GM12878 (cell line): ENCODE results near the gene B4GALT3. TPM values are rescaled to one million over a fixed set of nuclear protein-coding genes. Genes with fewer than 3 reads are reported as not detected.

Source experiments
- BCL3 ChIP-seq: IDR thresholded peaks from 2 replicates; pipeline ENCODE4 v1.6.1; 2011; ENCODE audit warnings: borderline replicate concordance, low read depth, mild to moderate bottlenecking, moderate library complexity, low read length; ENCODE audit not compliant: insufficient read depth, poor library complexity, severe bottlenecking
- BHLHE40 ChIP-seq, 2 experiments: fragments of 450-650 bp in 1 of 2; IDR thresholded peaks; 2 replicates each; pipeline ENCODE4 v1.6.1; 2011 to 2017; ENCODE audit warnings: low read depth in 2 of 2, borderline replicate concordance in 1 of 2, improper control_type of control experiment in 1 of 2, low read length in 1 of 2, mild to moderate bottlenecking in 1 of 2
- CHD2 ChIP-seq: IDR thresholded peaks from 2 replicates; pipeline ENCODE4 v1.6.1; 2011; ENCODE audit warnings: low read depth, low read length, improper control_type of control experiment, borderline replicate concordance
- E4F1 ChIP-seq: fragments of 450-650 bp; IDR thresholded peaks from 2 replicates; pipeline ENCODE4 v1.6.1; 2018; ENCODE audit warnings: borderline replicate concordance, mild to moderate bottlenecking; ENCODE audit not compliant: partially characterized antibody
- ETV6 ChIP-seq, 2 experiments: fragments of 450-650 bp in 1 of 2; IDR thresholded peaks in 1 of 2; conservative IDR thresholded peaks in 1 of 2; 2 replicates each; pipeline ENCODE4 v1.6.1; 2014; ENCODE audit warnings: antibody characterized with exemption in 1 of 2, borderline replicate concordance in 1 of 2, low read depth in 1 of 2, mild to moderate bottlenecking in 1 of 2, moderate library complexity in 1 of 2
- FOS ChIP-seq: IDR thresholded peaks from 3 replicates; pipeline ENCODE4 v1.6.1; 2011; ENCODE audit warnings: borderline replicate concordance; ENCODE audit not compliant: insufficient read length; ENCODE audit errors: extremely low read depth
- HCFC1 ChIP-seq: fragments of 150-350 bp; IDR thresholded peaks from 2 replicates; pipeline ENCODE4 v1.6.1; 2014; ENCODE audit warnings: low read length
- HDGF ChIP-seq: fragments of 450-650 bp; IDR thresholded peaks from 2 replicates; pipeline ENCODE4 v1.6.1; 2016; ENCODE audit warnings: antibody characterized with exemption
- MXI1 ChIP-seq: fragments of 150-350 bp; IDR thresholded peaks from 2 replicates; pipeline ENCODE4 v1.6.1; 2011; ENCODE audit warnings: low read depth, mild to moderate bottlenecking, inconsistent platforms, low read length, improper control_type of control experiment
- PBX3 ChIP-seq: IDR thresholded peaks from 2 replicates; pipeline ENCODE4 v1.6.1; 2011; ENCODE audit warnings: mild to moderate bottlenecking, low read depth, low read length, moderate library complexity; ENCODE audit not compliant: insufficient replicate concordance
- RBBP5 ChIP-seq: fragments of 200-600 bp; sonication (generic); conservative IDR thresholded peaks from 2 replicates; pipeline ENCODE4 v1.6.1; 2016
- RCOR1 ChIP-seq: conservative IDR thresholded peaks from 2 replicates; pipeline ENCODE4 v1.6.1; 2012; ENCODE audit warnings: low read depth, low read length, improper control_type of control experiment
- RELA ChIP-seq: fragments of 450-650 bp; IDR thresholded peaks from 2 replicates; pipeline ENCODE4 v1.8.0; 2014; ENCODE audit warnings: borderline replicate concordance; ENCODE audit not compliant: partially characterized antibody
- SREBF1 ChIP-seq: IDR thresholded peaks from 2 replicates; pipeline ENCODE4 v1.6.1; 2012; ENCODE audit warnings: mild to moderate bottlenecking, low read length
- SREBF2 ChIP-seq: IDR thresholded peaks from 2 replicates; pipeline ENCODE4 v1.6.1; 2012; ENCODE audit warnings: mild to moderate bottlenecking, low read length
- TAF1 ChIP-seq: IDR thresholded peaks from 2 replicates; pipeline ENCODE4 v1.6.1; 2011; ENCODE audit warnings: mild to moderate bottlenecking, low read depth, low read length, borderline replicate concordance
- YY1 ChIP-seq: IDR thresholded peaks from 2 replicates; pipeline ENCODE4 v1.6.1; 2011; ENCODE audit warnings: low read depth, mild to moderate bottlenecking, low read length
- ZBTB40 ChIP-seq: fragments of 450-650 bp; IDR thresholded peaks from 2 replicates; pipeline ENCODE4 v1.6.1; 2016; ENCODE audit warnings: mild to moderate bottlenecking, moderate library complexity, borderline replicate concordance
- ZNF384 ChIP-seq: IDR thresholded peaks from 2 replicates; pipeline ENCODE4 v1.6.1; 2012; ENCODE audit warnings: low read depth, mild to moderate bottlenecking, low read length, improper control_type of control experiment, borderline replicate concordance
- polyA plus RNA-seq, 11 experiments: library from polyadenylated mRNA; depleted of rRNA in 4 of 11; unstranded in 6 of 11; stranded (reverse) in 5 of 11; fragments of >200 nt; fragmentation: Nextera tagmentation in 4 of 11; fragmentation: Illumina TruSeq in 1 of 11; extraction: Ambion mirVana in 4 of 11; extraction: Trizol in 1 of 11; gene quantifications; 1 replicate in 1 of 11; 2 replicates in 10 of 11; pipeline versions ENCODE4 v1.2.1 to v1.2.3, GENCODE V29; 2011 to 2016; ENCODE audit warnings: inconsistent platforms in 2 of 11, missing spikeins in 2 of 11, low read depth in 1 of 11
- total RNA-seq, 4 experiments: library from RNA; depleted of rRNA in 3 of 4; stranded (reverse); fragments of >200 nt in 3 of 4; fragmentation: Illumina TruSeq in 1 of 4; extraction: Trizol in 1 of 4; gene quantifications; 2 replicates each; pipeline versions ENCODE4 v1.2.1 to v1.2.3, GENCODE V29; 2013 to 2021

The B4GALT3 gene
- total and polyA plus RNA-seq, 10 of the 15 experiments (the other 5 are each of a cell fraction or from before 2014, with no cell fraction given): 27.1 to 58.9 (median 42.6) TPM

GRCh38 chr1:161225534-161226319 is 48.4 kb upstream of the B4GALT3 start, which contains the start of gene TOMM40L (continued):
- TF ChIP-seq BCL3: no peak
- peak; percentile 13 for TF ChIP-seq RELA
- TF ChIP-seq MXI1: peak; percentile 91
- TF ChIP-seq BHLHE40 (IDR thresholded peaks at IDR 0.05; ENCODE audit: borderline replicate concordance in 1 of 2, low read depth in 2 of 2, low read length in 1 of 2): peak in 1 of 2 experiments; percentile 7; a peak in 1 of 4 replicates
- no peak for TF ChIP-seq SREBF2
- peak; percentile 100 for TF ChIP-seq YY1
- no peak for TF ChIP-seq E4F1
- peak; percentile 62 for TF ChIP-seq HDGF
- TF ChIP-seq SREBF1: no peak
- TF ChIP-seq ETV6 (conservative IDR thresholded peaks at IDR 0.05 in 1 of 2, IDR thresholded peaks at IDR 0.05 in 1 of 2; ENCODE audit: borderline replicate concordance in 1 of 2, low read depth in 1 of 2): no peak
- TF ChIP-seq HCFC1: peak; percentile 84
- TF ChIP-seq PBX3: peak; percentile 98
- no peak for TF ChIP-seq ZBTB40
- peak; percentile 84; the same call in 1 of the 2 replicates for TF ChIP-seq CHD2
- peak; percentile 66; the same call in 1 of the 2 replicates for TF ChIP-seq TAF1
- 0 out of 2 replicates have a peak, but pooled peaks have one; percentile 76 for TF ChIP-seq RCOR1
- no peak for TF ChIP-seq RBBP5
- peak; percentile 46 for TF ChIP-seq FOS
- TF ChIP-seq ZNF384: peak; percentile 100
